Colonic mucosa (tissue), 4 donors: ENCODE results near the gene IGFBP1. TPM values are rescaled to one million over a fixed set of nuclear protein-coding genes. Genes with fewer than 3 reads are reported as not detected.

Experiments used
- DNase-seq: peaks from one replicate; pipeline ENCODE4 v3.0.0-alpha.2; 2020
- H3K27ac ChIP-seq: fragments of 200-600 bp; one replicate; pipeline ENCODE4 v1.8.0; 2021
- H3K27me3 ChIP-seq: fragments of 200-600 bp; one replicate; pipeline ENCODE4 v1.8.0; 2021
- H3K36me3 ChIP-seq: fragments of 200-600 bp; one replicate; pipeline ENCODE4 v1.8.0; 2021
- H3K4me1 ChIP-seq: fragments of 200-600 bp; one replicate; pipeline ENCODE4 v1.8.0; 2021; ENCODE audit warnings: mild to moderate bottlenecking
- H3K4me3 ChIP-seq: fragments of 200-600 bp; one replicate; pipeline ENCODE4 v1.8.0; 2021
- H3K9ac ChIP-seq, 2 donors: one replicate each; pipeline ENCODE4 v1.7.0; 2013; ENCODE audit warnings: control low read depth in 2 of 2, low read depth in 2 of 2, low read length in 2 of 2
- H3K9me3 ChIP-seq: fragments of 200-600 bp; one replicate; pipeline ENCODE4 v1.8.0; 2021
- intact Hi-C: fragments of 100-400 bp; cut with DNase I; formaldehyde crosslinking; loops from one replicate; pipeline ENCODE4 v1.14.1; 2022
- total RNA-seq, 2 donors: library from RNA; stranded (reverse); fragmentation: NEBNext Ultra II Directional in 1 of 2; extraction: Animal tissue kit (Norgen Biotek cat#: 25700) in 1 of 2; gene quantifications; one replicate each; pipeline ENCODE4 v1.2.1, GENCODE V29; 2021
- TF ChIP-seq, protein P1 (sequence below): fragments of 200-600 bp; IDR thresholded peaks from one replicate; pipeline ENCODE4 v1.8.0; 2022; ENCODE audit warnings: antibody characterized with exemption, mild to moderate bottlenecking
- donor health status: healthy.
- donor health status: DM: no; HTN: no; CAD: no.
- donor health status: DM: no; HTN: no; CAD: no.

IGFBP1 gene
- total RNA-seq, 2 donors from 2014 or later: 0.49 TPM; not detected in 1

DNA sequence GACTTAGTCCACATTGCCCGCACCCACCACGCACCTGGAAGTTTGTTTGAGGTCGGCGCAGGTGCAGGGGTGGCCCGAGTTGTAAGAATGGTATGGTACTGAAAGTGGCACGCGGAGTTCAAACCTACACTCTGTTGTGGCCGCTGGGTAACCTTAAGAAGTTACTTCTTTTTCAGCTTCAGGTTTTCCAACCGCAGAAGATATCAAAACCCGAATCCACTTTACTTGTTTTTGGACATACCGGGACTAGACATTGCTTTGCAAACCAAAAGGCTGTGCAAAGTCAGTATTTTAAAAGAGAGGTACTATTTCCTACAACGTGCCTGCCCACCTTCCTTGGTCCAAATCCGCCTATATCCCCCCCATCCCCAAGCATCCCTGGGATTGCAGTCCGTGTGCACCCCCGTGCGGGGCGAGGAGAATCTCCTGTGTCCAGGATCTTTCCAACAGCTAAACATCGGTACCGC lies 31.7 kb downstream of the IGFBP1 start:
- TF ChIP-seq, protein P1, sequence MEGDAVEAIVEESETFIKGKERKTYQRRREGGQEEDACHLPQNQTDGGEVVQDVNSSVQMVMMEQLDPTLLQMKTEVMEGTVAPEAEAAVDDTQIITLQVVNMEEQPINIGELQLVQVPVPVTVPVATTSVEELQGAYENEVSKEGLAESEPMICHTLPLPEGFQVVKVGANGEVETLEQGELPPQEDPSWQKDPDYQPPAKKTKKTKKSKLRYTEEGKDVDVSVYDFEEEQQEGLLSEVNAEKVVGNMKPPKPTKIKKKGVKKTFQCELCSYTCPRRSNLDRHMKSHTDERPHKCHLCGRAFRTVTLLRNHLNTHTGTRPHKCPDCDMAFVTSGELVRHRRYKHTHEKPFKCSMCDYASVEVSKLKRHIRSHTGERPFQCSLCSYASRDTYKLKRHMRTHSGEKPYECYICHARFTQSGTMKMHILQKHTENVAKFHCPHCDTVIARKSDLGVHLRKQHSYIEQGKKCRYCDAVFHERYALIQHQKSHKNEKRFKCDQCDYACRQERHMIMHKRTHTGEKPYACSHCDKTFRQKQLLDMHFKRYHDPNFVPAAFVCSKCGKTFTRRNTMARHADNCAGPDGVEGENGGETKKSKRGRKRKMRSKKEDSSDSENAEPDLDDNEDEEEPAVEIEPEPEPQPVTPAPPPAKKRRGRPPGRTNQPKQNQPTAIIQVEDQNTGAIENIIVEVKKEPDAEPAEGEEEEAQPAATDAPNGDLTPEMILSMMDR: no peak
- H3K9me3 ChIP-seq: no peaks in the 10 kb centered on the region
- no peak for DNase-seq
- H3K4me3 ChIP-seq: peak overlapping the region; percentile 26
- H3K36me3 ChIP-seq: no peaks in the 10 kb centered on the region
- H3K4me1 ChIP-seq: no peaks in the 10 kb centered on the region
- intact Hi-C loops: loop anchor here (5.0 kb wide), 2 partner anchors 432 to 1332 kb away; no protein-coding TSS in a partner anchor
- no peak overlapping the region for H3K27ac ChIP-seq
- H3K9ac ChIP-seq: no peak overlapping the region
- H3K27me3 ChIP-seq: peaks cover 37% of the 10 kb centered on the region

DNA sequence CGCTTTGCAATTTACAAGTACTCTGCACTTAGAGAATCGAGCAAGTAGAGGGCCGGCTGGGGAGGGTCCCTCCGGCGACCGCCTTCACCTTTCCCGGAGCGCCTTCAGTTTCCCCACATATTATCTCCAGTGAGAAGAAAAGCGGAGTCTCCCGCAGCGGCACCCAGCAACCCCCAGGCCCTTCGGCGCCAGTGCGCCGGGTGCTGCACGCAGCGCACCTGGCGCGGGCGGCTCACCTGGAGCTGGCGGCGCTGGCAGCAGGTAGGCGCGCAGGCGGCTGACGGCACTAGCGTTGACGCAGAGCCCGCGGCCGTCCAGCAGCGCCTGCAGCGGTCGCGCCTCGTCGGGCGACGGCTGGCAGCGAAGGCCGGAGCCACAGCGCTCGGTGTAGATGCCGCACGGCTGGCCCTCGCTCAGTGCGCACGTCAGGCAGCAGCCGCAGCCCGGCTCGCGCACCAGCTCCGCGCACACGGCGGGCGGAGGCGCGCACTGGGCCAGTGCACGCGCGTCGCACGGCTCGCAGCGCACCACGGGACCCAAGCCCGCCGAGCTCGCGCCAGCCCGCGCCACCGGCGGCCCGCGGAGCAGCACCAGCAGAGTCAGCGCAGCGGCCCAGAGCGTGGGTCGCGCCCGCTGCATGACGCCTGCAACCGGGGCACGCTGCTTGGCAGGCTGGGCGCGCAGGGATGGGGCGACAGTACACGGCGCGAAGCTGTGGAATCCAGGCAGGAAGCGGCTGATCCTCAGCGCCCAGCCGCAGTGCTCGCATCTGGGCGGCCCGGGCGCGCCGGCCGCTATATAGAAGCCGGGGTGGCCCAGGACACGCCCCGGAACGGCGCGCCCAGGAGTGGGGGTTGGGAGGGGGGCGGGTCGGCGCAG lies 32.5 kb downstream of the IGFBP1 start, which contains the start of gene IGFBP3:
Gene IGFBP3, minus strand, starts transcription at position 771 of the 879 bp plus-strand sequence. Its CDS starts 132 bp downstream, at position 639.
- Histone ChIP-seq H3K36me3 (no peaks in the 10 kb centered on the region), H3K9me3 (no peaks in the 10 kb centered on the region), H3K4me3 (peak within 1 kb of the TSS; percentile 26), H3K27me3 (peaks cover 37% of the 10 kb centered on the region), H3K27ac (no peak within 1 kb of the TSS), H3K9ac (peak within 1 kb of the TSS in 1 of 2 donors; percentile 29), H3K4me1 (no peaks in the 10 kb centered on the region)
- no peak for DNase-seq
- TF ChIP-seq, protein P1: no peak
- intact Hi-C loops: no loop called here

DNA sequence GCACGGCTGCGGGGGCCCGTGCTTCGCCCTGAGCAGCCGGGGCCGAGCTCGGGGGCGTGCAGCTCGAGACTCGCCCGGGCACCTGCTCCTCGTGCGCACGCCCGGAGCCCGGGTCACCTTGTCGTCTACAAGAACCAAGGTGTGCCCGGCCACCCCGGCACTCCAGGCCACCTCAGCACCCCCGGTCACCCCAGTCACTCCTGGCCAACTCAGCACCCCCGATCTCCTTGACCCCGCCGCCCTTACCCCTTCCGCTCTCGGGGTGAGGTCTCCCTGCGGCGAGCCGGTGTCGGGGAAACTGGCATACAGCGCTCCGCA lies 33.1 kb downstream of the IGFBP1 start:
- no peak overlapping the region for H3K9ac ChIP-seq
- no peaks in the 10 kb centered on the region for H3K36me3 ChIP-seq
- H3K4me1 ChIP-seq: no peaks in the 10 kb centered on the region
- peaks cover 37% of the 10 kb centered on the region for H3K27me3 ChIP-seq
- no peaks in the 10 kb centered on the region for H3K9me3 ChIP-seq
- TF ChIP-seq, protein P1: no peak
- H3K27ac ChIP-seq: no peak overlapping the region
- intact Hi-C loops: no loop called here
- no peak for DNase-seq
- H3K4me3 ChIP-seq: peak overlapping the region; percentile 26

DNA sequence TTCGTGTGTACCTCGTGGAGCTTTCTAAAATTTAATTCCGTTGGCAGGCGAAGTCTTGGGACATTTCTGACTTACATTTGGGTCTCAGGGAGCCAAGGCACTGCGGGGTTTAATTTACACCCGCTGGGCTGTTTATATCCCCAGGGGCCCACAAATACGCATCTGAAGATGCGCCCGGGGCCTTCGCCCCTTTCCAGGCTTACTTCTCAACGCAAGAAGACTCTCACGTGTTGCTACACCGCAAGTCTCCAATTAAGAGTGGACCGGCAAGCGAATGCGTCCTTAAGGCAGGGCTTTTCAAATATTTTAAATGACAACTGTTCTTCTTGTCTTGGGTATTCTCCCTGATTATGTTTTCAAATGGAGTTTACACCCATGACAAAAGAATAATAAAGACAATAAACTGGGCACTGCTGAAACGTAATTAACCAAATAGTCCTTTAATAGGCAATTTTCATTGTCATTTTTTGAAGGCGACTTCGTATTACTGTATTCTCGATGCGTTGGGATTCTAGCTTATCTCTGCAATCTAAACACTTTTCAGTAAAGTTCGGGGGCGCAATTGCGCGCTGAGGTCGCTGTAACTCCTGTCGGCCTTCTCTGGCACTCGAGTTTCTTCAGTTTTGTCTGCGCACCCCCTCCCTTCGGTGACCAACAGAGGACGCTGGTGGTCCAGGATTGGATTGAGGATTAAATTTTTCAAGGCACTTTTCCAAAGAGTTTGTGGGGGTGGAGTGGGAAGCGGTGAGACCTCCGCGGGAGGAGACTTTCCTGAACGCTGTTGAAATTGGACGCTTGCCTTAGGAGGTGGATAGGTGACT lies 33.6 kb downstream of the IGFBP1 start:
- H3K4me1 ChIP-seq: no peaks in the 10 kb centered on the region
- H3K4me3 ChIP-seq: peak overlapping the region; percentile 26
- H3K27me3 ChIP-seq: peaks cover 37% of the 10 kb centered on the region
- H3K9ac ChIP-seq: no peak overlapping the region
- H3K27ac ChIP-seq: no peak overlapping the region
- peak; percentile 59 for DNase-seq
- H3K36me3 ChIP-seq: no peaks in the 10 kb centered on the region
- intact Hi-C loops: no loop called here
- no peaks in the 10 kb centered on the region for H3K9me3 ChIP-seq
- TF ChIP-seq, protein P1: peak; percentile 62

DNA sequence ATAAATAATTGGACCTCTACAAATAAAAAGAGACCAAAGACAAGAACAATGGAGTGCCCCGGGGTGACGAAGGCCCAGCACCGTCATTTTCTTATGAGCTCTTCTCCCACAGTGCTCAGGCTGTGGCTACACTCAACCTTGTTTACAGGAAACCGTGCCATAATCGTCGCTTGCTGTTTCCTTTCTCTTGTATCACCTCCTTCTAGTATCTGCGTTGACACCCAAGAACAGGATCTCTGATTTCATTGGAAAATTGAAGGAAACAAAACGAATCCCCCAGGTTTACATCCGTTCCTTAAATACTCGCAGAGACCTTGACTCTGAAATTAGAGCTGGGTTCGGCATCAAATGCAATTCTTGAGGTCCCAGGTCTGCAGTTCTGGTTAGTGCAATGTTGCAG lies 34.5 kb downstream of the IGFBP1 start:
- H3K4me1 ChIP-seq: no peaks in the 10 kb centered on the region
- H3K9me3 ChIP-seq: no peaks in the 10 kb centered on the region
- peaks cover 37% of the 10 kb centered on the region for H3K27me3 ChIP-seq
- H3K36me3 ChIP-seq: no peaks in the 10 kb centered on the region
- no peak overlapping the region for H3K4me3 ChIP-seq
- TF ChIP-seq, protein P1: no peak
- H3K9ac ChIP-seq: no peak overlapping the region
- H3K27ac ChIP-seq: no peak overlapping the region
- no peak for DNase-seq
- intact Hi-C loops: no loop called here
